Uterus (tissue), 2 donors: ENCODE results near the gene PXDC1.

Source experiments
- POLR2A ChIP-seq, 2 donors: fragments of 450-650 bp; IDR thresholded peaks; one replicate each; pipeline ENCODE4 v1.6.1; 2016; ENCODE audit warnings: antibody characterized with exemption in 2 of 2, mild to moderate bottlenecking in 1 of 2, moderate library complexity in 1 of 2
- TF ChIP-seq, protein P1 (sequence below), 4 experiments: fragments of 200-600 bp in 2 of 4; fragments of 450-650 bp in 2 of 4; sonication (generic) in 2 of 4; IDR thresholded peaks; one replicate each; pipeline ENCODE4 v1.5.1; 2016 to 2019; ENCODE audit warnings: antibody characterized with exemption in 4 of 4, mild to moderate bottlenecking in 2 of 4, moderate library complexity in 1 of 4

DNA sequence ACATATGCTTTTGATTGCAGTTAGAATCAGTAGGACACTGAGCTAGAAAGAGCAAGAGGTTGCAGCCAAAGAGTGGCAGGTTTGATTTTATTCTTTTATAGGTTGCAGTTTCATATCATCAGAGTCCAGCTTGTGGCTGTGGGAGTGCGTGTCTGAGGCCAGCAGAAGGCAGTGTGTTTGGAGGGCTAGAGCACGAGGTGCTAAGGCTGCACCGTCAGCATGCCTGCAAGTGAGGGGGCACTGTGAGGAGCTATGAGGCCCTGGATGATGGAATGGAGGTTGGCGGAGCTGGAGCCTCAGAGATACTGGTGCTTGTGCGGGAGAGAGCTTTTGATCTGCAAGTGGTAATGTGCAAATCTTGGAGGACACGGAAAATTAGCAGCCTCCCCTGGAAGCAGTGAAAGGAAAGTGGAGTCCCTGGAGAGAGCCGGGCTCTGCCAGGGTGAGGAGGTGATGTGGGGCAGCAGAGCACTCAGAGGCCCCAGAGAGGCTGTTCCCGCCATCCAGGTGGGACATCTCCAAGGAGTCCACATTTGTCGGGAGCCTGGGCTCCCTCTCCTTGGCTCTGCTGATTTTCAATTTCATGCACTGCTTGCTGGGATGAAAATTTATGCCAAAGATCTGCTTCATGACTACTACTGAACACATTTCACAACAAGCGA lies 43.6 kb downstream of the PXDC1 start:
- no peak for TF ChIP-seq POLR2A (IDR thresholded peaks at IDR 0.05)
- TF ChIP-seq, protein P1, sequence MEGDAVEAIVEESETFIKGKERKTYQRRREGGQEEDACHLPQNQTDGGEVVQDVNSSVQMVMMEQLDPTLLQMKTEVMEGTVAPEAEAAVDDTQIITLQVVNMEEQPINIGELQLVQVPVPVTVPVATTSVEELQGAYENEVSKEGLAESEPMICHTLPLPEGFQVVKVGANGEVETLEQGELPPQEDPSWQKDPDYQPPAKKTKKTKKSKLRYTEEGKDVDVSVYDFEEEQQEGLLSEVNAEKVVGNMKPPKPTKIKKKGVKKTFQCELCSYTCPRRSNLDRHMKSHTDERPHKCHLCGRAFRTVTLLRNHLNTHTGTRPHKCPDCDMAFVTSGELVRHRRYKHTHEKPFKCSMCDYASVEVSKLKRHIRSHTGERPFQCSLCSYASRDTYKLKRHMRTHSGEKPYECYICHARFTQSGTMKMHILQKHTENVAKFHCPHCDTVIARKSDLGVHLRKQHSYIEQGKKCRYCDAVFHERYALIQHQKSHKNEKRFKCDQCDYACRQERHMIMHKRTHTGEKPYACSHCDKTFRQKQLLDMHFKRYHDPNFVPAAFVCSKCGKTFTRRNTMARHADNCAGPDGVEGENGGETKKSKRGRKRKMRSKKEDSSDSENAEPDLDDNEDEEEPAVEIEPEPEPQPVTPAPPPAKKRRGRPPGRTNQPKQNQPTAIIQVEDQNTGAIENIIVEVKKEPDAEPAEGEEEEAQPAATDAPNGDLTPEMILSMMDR (IDR thresholded peaks at IDR 0.05): no peak
